Midbrain (tissue), 1 donor: ENCODE measurements around the gene H1-8.

Source experiments
- DNase-seq: peaks from one replicate; lab custom pipeline; 2025; lab: John Stamatoyannopoulos, UW

Gene H1-8

GRCh38 chr3:129573493-129573892 is 30.5 kb downstream of the H1-8 start:
- no peak for DNase-seq

GRCh38 chr3:129574206-129574605 is 31.2 kb downstream of the H1-8 start:
- no peak for DNase-seq

GRCh38 chr3:129575233-129575996 is 32.4 kb downstream of the H1-8 start:
- no peak for DNase-seq

- no peak for DNase-seq
Measured at GRCh38 chr3:129575997-129576384, 33.0 kb downstream of the H1-8 start.

GRCh38 chr3:129576514-129577352 is 33.8 kb downstream of the H1-8 start:
- DNase-seq, result no peak

GRCh38 chr3:129577366-129577765 is 34.4 kb downstream of the H1-8 start:
- no peak for DNase-seq

- no peak for DNase-seq
Measured at GRCh38 chr3:129577925-129578786, 35.2 kb downstream of the H1-8 start.

- no peak for DNase-seq
Measured at GRCh38 chr3:129579991-129580390, 37.0 kb downstream of the H1-8 start.

GRCh38 chr3:129581623-129582022 is 38.6 kb downstream of the H1-8 start:
- DNase-seq, result no peak

- DNase-seq, result no peak
Measured at GRCh38 chr3:129582799-129583198, 39.8 kb downstream of the H1-8 start.

GRCh38 chr3:129583289-129583688 is 40.3 kb downstream of the H1-8 start:
- DNase-seq, result no peak

- DNase-seq, result no peak
Measured at GRCh38 chr3:129584631-129585030, 41.7 kb downstream of the H1-8 start.

GRCh38 chr3:129585949-129586657 is 43.1 kb downstream of the H1-8 start:
- DNase-seq, result no peak

- DNase-seq, result no peak
Measured at GRCh38 chr3:129586746-129587430, 43.9 kb downstream of the H1-8 start.

- DNase-seq, result no peak
Measured at GRCh38 chr3:129587566-129588210, 44.7 kb downstream of the H1-8 start.

GRCh38 chr3:129590215-129590614 is 47.2 kb downstream of the H1-8 start:
- no peak for DNase-seq

GRCh38 chr3:129591932-129592331 is 49.0 kb downstream of the H1-8 start:
- no peak for DNase-seq

GRCh38 chr3:129592381-129593131 is 49.6 kb downstream of the H1-8 start:
- DNase-seq, result peak; percentile 72

GRCh38 chr3:129593230-129593594 is 50.2 kb downstream of the H1-8 start:
- no peak for DNase-seq
